ENCODE data around the gene KRT83.

Gene KRT83

DNA sequence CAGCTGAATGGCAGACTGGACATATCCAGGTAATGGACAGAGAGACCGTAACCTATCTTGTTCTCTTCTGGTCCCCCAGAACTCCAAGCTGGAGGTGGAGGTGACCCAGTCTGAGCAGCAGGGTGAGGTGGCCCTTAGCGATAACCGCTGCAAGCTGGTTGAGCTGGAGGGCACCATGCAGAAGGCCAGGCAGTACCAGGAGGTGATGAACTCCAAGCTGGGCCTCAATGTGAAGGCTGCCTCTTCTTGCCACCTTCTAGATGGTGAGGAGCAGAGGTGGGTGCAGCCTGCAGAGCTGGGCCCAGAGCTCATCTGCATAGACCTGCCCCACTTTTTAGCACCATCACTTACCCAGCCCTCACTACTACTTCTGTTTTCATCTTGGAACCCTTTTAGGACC, 53.9 kb downstream of the KRT83 start:
- TF ChIP-seq, protein P1, sequence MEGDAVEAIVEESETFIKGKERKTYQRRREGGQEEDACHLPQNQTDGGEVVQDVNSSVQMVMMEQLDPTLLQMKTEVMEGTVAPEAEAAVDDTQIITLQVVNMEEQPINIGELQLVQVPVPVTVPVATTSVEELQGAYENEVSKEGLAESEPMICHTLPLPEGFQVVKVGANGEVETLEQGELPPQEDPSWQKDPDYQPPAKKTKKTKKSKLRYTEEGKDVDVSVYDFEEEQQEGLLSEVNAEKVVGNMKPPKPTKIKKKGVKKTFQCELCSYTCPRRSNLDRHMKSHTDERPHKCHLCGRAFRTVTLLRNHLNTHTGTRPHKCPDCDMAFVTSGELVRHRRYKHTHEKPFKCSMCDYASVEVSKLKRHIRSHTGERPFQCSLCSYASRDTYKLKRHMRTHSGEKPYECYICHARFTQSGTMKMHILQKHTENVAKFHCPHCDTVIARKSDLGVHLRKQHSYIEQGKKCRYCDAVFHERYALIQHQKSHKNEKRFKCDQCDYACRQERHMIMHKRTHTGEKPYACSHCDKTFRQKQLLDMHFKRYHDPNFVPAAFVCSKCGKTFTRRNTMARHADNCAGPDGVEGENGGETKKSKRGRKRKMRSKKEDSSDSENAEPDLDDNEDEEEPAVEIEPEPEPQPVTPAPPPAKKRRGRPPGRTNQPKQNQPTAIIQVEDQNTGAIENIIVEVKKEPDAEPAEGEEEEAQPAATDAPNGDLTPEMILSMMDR (IDR thresholded peaks at IDR 0.05; ENCODE audit: low read depth, low read length): no peak
- no peak overlapping the region for H3K4me3 ChIP-seq (replicated peaks in 1 of 2; ENCODE audit: low read depth in 2 of 2, low read length in 2 of 2)
- DNase-seq (ENCODE audit: low read depth in 2 of 2): no peak

DNA sequence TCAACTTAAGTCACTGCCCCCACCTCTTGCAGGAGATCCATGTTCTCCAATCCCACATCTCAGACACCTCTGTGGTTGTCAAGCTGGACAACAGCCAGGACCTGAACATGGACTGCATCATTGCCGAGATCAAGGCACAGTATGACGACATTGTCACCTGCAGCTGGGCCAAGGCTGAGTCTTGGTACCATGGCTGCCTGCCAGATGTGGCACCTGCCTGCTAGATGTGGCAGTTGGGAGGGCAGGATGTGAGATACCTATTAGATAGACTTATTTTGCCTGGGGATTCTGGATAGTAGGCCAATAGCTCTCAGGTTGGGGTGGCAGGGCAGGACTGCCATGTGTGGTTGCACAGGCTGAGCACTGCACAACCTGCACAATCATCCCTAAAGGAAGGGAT, 54.7 kb downstream of the KRT83 start:
- no peak for DNase-seq (ENCODE audit: low read depth in 2 of 2)
- TF ChIP-seq, protein P1 (IDR thresholded peaks at IDR 0.05; ENCODE audit: low read depth, low read length): no peak
- no peak overlapping the region for H3K4me3 ChIP-seq (replicated peaks in 1 of 2; ENCODE audit: low read depth in 2 of 2, low read length in 2 of 2)

DNA sequence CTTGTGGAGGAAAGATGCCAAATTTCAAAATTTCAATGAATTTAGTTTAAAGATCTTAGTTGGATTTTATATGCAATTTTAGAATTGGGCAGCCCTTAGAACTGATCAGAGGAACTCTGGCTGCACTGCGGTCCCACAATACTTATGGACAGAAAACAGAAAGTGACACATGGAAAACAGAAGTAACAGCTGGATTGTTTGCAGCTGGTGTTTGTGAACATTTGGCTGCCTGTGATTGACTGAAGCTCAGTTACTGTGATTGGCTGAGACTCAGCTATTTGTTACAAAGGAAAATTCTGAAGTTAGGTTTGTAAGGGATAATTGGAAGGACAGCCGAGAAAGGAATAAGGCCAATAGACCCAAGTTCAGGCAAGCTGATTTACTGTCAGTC, 56.8 kb downstream of the KRT83 start:
- no peak for DNase-seq (ENCODE audit: low read depth in 2 of 2)
- TF ChIP-seq, protein P1 (IDR thresholded peaks at IDR 0.05; ENCODE audit: low read depth, low read length): no peak

More for the DNA sequence above, 56.8 kb downstream of the KRT83 start:
- H3K4me3 ChIP-seq (replicated peaks in 1 of 2; ENCODE audit: low read depth in 2 of 2, low read length in 2 of 2): no peak overlapping the region

All from cardiac fibroblast (primary cell).